Keratinocyte (primary cell): ENCODE measurements around the gene LHX4. TPM values are rescaled to one million over a fixed set of nuclear protein-coding genes. Genes with fewer than 3 reads are reported as not detected.

Experiments
- DNase-seq: peaks from one replicate; pipeline ENCODE4 v3.0.0-alpha.2; 2011; ENCODE audit warnings: low read depth, missing footprints, low spot score
- FAIRE-seq: peaks from 2 replicates; lab custom pipeline; 2011; peaks lifted over from hg19 to GRCh38; lab: Jason Lieb, UNC
- H2AFZ ChIP-seq: 2 replicates; pipeline ENCODE4 v1.6.0; 2012; ENCODE audit warnings: low read length, control low read depth, inconsistent platforms; ENCODE audit not compliant: control insufficient read depth
- H3K27ac ChIP-seq: 2 replicates; pipeline ENCODE4 v1.5.1; 2011; ENCODE audit warnings: low read length; ENCODE audit not compliant: control insufficient read depth, insufficient read depth
- H3K27me3 ChIP-seq: 3 replicates; pipeline ENCODE4 v1.6.0; 2011; ENCODE audit warnings: low read length; ENCODE audit not compliant: control insufficient read depth, insufficient read depth; ENCODE audit errors: extremely low read depth
- H3K36me3 ChIP-seq, 2 experiments: 2 replicates in 1 of 2; 3 replicates in 1 of 2; pipeline ENCODE4 v1.5.1; 2011; ENCODE audit warnings: low read length in 2 of 2, mild to moderate bottlenecking in 1 of 2; ENCODE audit not compliant: control insufficient read depth in 2 of 2, insufficient read depth in 2 of 2; ENCODE audit errors: extremely low read depth in 1 of 2
- H3K4me1 ChIP-seq: 3 replicates; pipeline ENCODE4 v1.5.1; 2011; ENCODE audit warnings: low read length; ENCODE audit not compliant: control insufficient read depth, insufficient read depth; ENCODE audit errors: extremely low read depth
- H3K4me2 ChIP-seq: 3 replicates; pipeline ENCODE4 v1.6.0; 2011; ENCODE audit warnings: low read depth, low read length; ENCODE audit not compliant: control insufficient read depth, insufficient read depth; ENCODE audit errors: extremely low read depth
- H3K4me3 ChIP-seq, 3 experiments: fragments of 200-600 bp in 1 of 3; sonication (generic) in 1 of 3; 2 replicates in 2 of 3; 3 replicates in 1 of 3; pipeline ENCODE4 v1.5.1; 2011 to 2016; ENCODE audit warnings: low read length in 3 of 3, mild to moderate bottlenecking in 3 of 3, control low read depth in 2 of 3, inconsistent platforms in 1 of 3, low read depth in 1 of 3, mixed read lengths in 1 of 3, mixed run types in 1 of 3, moderate library complexity in 1 of 3; ENCODE audit not compliant: control insufficient read depth in 2 of 3, insufficient read depth in 2 of 3; ENCODE audit errors: extremely low read depth in 1 of 3
- H3K79me2 ChIP-seq: 2 replicates; pipeline ENCODE4 v1.6.0; 2012; ENCODE audit warnings: low read length; ENCODE audit not compliant: control insufficient read depth, insufficient read depth
- H3K9ac ChIP-seq: 3 replicates; pipeline ENCODE4 v1.6.0; 2011; ENCODE audit warnings: low read length; ENCODE audit not compliant: control insufficient read depth, insufficient read depth; ENCODE audit errors: extremely low read depth
- H3K9me1 ChIP-seq: 3 replicates; pipeline ENCODE4 v1.6.0; 2011; ENCODE audit warnings: low read length; ENCODE audit not compliant: control insufficient read depth, insufficient read depth; ENCODE audit errors: extremely low read depth
- H3K9me3 ChIP-seq: 2 replicates; pipeline ENCODE4 v1.5.1; 2012; ENCODE audit warnings: low read depth, low read length; ENCODE audit not compliant: control insufficient read depth
- H4K20me1 ChIP-seq: 3 replicates; pipeline ENCODE4 v1.6.0; 2011; ENCODE audit warnings: low read length; ENCODE audit not compliant: control insufficient read depth, insufficient read depth; ENCODE audit errors: extremely low read depth
- CTCF ChIP-seq, 3 experiments: IDR thresholded peaks in 1 of 3; conservative IDR thresholded peaks in 1 of 3; optimal IDR thresholded peaks in 1 of 3; 2 replicates in 2 of 3; 3 replicates in 1 of 3; pipeline versions ENCODE3 to v1.5.1; 2011; ENCODE audit warnings: low read length in 3 of 3, mild to moderate bottlenecking in 3 of 3, moderate library complexity in 2 of 3, control low read depth in 1 of 3, inconsistent platforms in 1 of 3; ENCODE audit not compliant: insufficient read depth in 2 of 3; ENCODE audit errors: extremely low read depth in 1 of 3
- EZH2 ChIP-seq: IDR thresholded peaks from one replicate; pipeline ENCODE4 v1.6.1; 2012; ENCODE audit warnings: inconsistent platforms, mild to moderate bottlenecking, low read length, moderate library complexity
- dilution Hi-C: fragments of 300-500 bp; cut with MboI; formaldehyde crosslinking; loops from one replicate; pipeline ENCODE4 v1.7.0; 2020; ENCODE audit warnings: low sequenced_read_pairs; ENCODE audit not compliant: extremely low pct_ligation_motif_present
- polyA plus RNA-seq, 5 experiments: library from polyadenylated mRNA; depleted of rRNA in 3 of 5; stranded (reverse) in 3 of 5; stranded (forward) in 1 of 5; unstranded in 1 of 5; fragments of >200 nt; gene quantifications; 1 replicate in 1 of 5; 2 replicates in 3 of 5; 3 replicates in 1 of 5; pipeline versions ENCODE4 v1.2.1 to v1.2.3, GENCODE V29; 2011 to 2012; ENCODE audit warnings: missing spikeins in 2 of 5, low read depth in 1 of 5, low replicate concordance in 1 of 5

Gene LHX4
- polyA plus RNA-seq, 1 donor (not counting 4 experiments of a cell fraction or from before 2014, with no cell fraction given): not detected

GRCh38 chr1:180283098-180283497 is 53.0 kb downstream of the LHX4 start:
- dilution Hi-C loops: no loop called here
- FAIRE-seq (no peak), DNase-seq (no peak)
- Histone ChIP-seq H3K9ac (no peak overlapping the region), H3K4me1 (no peaks in the 10 kb centered on the region), H3K79me2 (no peaks in the 10 kb centered on the region), H3K9me1 (no peaks in the 10 kb centered on the region), H3K27ac (no peak overlapping the region), H2AFZ (no peak overlapping the region), H3K27me3 (no peaks in the 10 kb centered on the region), H3K4me3 (no peak overlapping the region), H4K20me1 (no peaks in the 10 kb centered on the region), H3K36me3 (peaks cover 6 to 21% of the 10 kb centered on the region in 2 experiments), H3K9me3 (no peaks in the 10 kb centered on the region), H3K4me2 (no peak overlapping the region)
- TF ChIP-seq CTCF (optimal IDR thresholded peaks at IDR 0.05 in 1 of 3, IDR thresholded peaks at IDR 0.05 in 1 of 3, conservative IDR thresholded peaks at IDR 0.05 in 1 of 3; ENCODE audit: extremely low read depth in 1 of 3, insufficient read depth in 2 of 3, low read length in 3 of 3): no peak
- TF ChIP-seq EZH2: no peak

- TF ChIP-seq CTCF (optimal IDR thresholded peaks at IDR 0.05 in 1 of 3, IDR thresholded peaks at IDR 0.05 in 1 of 3, conservative IDR thresholded peaks at IDR 0.05 in 1 of 3; ENCODE audit: extremely low read depth in 1 of 3, insufficient read depth in 2 of 3, low read length in 3 of 3) (no peak), EZH2 (no peak)
- Histone ChIP-seq H3K4me1 (no peaks in the 10 kb centered on the region), H3K9me3 (no peaks in the 10 kb centered on the region), H3K79me2 (no peaks in the 10 kb centered on the region), H2AFZ (no peak overlapping the region), H3K4me2 (no peak overlapping the region), H3K36me3 (peaks cover 1 to 17% of the 10 kb centered on the region in 2 experiments), H3K27ac (no peak overlapping the region), H3K4me3 (no peak overlapping the region), H3K9ac (no peak overlapping the region), H4K20me1 (no peaks in the 10 kb centered on the region), H3K9me1 (no peaks in the 10 kb centered on the region), H3K27me3 (no peaks in the 10 kb centered on the region)
- DNase-seq (no peak), FAIRE-seq (no peak)
- dilution Hi-C loops: no loop called here
These were observed 56.4 kb downstream of the LHX4 start for GRCh38 chr1:180286417-180286816.
